NCI-H82 (cell line): ENCODE data around the gene DNAJC1.
"Not testable (repeated sequence)": the region's sequence is repeated elsewhere in the genome, so short reads cannot be mapped to it uniquely, and the experiment has no call there.

Experiments used
- DNase-seq: peaks from one replicate; lab custom pipeline; 2025; lab: John Stamatoyannopoulos, UW

The DNAJC1 gene

DNA sequence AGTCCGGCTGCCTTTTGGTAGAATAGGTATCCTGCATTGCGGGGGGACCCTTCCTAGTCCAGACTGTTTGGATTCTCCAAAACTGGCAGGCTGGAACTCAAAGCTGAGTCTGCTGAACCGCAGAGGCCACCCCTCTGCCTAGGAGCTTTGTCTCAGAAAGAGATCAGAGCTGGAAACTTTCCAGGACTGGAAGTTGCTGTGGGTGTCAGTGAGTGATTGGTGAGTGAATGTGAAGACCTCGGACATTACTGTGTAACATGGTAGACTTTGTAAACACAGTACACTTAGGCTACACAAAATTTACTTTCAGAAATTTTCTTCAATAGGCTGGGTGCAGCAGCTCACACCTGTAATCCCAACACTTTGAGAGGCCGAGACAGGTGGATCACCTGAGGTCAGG is 103.8 kb downstream of the DNAJC1 start:
- DNase-seq: no peak

DNA sequence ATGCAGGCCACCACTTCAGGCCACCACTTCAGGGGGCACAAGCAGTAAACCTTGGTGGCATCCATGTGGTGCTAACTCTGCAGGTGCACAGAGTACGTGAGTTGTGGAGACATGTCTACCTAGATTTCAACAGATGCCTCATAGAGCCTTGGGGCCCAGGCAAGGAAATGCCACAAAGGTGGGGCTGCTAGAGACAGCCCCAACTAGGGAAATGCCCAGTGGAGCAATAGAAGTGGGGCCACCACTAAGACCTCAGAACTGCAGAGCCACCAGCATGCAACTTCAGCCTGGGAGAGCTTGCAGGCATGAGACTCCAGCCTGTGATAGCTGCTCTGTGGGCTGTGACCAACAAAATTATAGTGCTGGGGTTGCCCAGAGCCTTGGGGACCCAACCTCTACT is 107.6 kb downstream of the DNAJC1 start:
- no peak for DNase-seq

DNA sequence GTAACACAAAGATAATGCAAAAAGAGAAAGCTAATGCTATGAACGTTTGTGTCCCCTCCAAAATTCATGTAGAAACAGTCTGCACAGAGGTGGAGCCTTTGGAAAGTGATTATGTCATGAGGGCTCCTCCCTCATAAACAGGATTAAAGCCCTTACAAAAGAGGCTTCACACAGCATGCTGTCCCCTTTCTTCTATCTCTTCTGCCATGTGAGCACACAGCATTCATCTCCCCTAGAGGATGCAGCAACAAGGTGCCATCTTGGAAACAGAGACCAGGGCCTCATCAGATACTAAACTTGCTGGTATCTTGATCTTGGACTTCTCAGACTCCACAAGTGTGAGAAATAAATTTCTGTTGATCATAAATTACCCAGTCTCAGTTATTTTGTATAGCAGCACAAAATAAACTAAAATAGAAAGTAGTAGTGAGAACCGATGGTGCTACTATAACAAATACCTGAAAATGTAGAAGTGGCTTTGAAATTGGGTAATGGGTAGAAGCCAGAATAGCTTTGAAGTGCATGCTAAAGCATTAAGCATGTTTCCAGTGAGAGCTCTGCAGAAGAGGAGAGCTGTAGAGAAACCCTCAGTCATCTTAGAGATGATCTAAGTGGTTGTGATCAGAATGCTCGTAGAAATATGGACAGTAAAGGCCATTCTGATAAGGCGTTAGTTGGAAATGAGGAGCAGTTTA is 108.7 kb downstream of the DNAJC1 start:
- DNase-seq: peak; percentile 24

DNA sequence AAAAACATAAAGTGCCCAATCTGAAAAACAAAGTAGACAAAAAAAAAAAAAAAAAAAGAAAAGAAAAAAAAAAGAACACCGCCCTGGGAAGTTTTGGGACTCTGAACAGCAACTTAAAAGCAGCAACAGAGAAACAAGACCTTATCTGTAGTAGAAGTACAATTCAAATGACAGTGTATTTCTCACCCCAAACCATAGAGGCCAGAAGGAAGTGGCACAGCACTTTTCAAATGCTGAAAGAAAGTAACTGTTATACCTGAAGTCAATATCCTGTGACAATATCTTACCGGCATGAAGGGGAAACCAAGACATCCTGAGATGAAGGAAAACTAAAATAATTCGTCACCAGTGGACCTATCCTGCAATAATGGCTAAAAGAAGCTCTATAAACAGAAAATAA is 112.1 kb downstream of the DNAJC1 start:
- DNase-seq: no peak

DNA sequence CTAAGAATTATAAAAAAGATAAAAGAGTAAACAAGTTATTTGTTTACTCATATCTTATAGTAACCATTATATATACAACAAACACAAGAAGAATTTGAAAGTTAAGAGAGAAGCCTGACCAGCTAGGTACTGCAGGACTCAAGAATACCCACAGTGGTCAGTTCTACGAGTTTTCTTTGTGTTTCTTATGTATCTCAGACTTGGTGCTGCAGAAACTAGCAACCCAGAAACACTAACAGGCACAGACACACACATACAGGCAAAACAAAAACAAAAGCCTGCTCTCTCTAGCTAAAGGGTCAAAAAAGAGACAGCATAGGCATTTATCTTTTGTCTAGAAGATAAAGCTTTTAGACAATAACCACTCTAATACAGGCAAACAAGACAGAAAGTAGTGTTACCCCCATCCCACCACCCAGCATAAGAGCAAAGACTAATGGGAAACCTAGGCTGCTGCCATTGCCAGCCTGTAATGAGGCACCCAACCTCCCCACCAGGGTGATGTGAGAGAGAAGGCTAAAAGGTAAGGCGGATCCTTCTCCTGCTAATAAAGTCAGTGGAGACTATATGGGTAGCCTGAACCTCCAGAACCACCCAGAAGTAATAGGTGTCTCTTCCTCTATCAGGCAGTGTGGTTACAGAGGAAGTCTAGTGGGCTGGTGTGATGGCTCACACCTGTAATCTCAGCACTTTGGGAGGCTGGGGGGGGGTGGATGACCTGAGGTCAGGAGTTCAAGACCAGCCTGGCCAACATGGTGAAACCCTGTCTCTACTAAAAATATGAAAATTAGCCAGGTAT is 113.9 kb downstream of the DNAJC1 start:
- no peak for DNase-seq

DNA sequence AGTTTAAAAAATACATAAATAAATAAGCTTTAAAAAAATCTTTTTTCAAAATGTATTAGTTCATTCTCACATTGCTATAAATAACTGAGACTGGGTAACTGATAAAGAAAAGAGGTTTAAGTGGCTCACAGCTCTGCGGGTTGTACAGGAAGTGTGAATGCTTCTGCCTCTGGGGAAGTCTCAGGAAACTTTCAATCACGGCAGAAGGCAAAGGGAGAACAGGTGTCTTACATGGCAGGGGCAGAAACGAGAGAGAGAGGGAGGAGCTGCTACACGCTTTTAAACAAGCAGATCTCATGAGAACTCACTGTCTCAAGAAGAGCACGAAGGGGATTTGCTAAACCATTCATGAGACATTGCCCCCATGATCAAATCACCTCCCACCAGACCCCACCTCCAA is 114.6 kb downstream of the DNAJC1 start:
- DNase-seq: no peak

DNA sequence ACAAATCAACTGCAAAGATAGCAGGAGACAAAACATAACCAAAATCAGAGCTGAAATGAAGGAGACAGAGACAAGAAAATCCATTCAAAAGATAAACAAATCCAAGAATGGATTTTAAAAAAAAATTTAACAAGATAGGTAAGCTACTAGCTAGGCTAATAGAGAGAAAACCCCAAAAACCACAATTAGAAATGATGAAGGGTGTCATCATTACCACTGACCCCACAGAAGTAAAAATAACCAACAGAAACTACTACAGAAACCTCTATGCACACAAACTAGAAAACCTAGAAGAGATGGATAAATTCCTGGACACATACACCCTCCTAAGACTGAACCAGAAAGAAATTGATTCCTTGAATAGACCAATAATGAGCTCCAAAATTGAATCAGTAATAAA is 117.6 kb downstream of the DNAJC1 start:
- DNase-seq: no peak

DNA sequence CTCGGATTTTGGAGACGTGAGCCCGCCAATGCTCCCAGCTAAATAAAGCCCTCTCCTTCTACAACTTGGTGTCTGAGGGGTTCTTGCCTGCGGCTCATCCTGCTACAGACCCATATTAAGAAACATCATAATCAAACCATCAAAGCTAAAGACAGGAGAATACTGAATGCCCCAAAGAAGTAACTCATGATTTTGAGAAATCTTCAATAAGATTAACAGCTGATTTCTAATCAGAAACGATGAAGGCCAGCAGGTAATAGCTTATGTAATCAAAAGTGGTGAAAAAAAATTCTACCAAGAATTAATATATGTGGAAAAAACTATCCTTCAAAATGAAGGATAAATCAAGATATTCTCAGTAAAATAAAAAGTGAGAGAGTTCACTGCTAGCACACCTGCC is 130.3 kb downstream of the DNAJC1 start:
- no peak for DNase-seq

DNA sequence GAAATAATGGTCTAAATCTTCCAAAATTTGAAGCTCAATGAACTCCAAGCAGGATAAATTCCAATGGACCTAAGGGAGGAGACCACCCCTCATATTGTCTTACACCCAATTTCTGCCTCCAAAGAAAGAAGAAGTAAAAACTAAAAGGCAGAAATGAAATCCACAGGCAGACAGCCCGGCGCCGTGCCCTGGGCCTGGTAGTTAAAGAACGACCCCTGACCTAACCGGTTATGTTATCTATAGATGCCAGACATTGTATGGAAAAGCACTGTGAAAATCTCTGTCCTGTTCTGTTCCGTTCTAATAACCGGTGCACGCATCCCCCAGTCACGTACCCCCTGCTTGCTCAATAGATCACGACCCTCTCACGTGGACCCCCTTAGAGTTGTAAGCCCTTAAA is 130.8 kb downstream of the DNAJC1 start:
- not testable (repeated sequence) for DNase-seq

DNA sequence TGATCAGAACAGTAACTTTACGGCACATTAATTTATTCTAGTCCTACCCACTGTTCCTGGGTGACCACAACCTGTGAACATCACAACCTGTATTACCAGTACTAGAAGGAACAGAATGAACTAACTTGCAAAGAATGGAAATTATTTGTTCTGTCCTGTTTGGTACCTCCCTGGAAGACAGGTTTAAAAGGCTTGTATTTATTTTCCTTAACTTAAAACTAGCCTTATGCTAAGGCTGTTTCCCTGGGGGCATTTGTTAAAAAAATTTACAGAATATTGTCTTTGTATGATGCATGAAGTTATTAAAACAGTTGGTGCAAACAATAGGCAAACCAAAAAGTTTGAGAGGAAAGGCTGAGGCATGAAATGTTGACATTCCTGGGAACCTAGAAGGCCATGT is 132.7 kb downstream of the DNAJC1 start:
- DNase-seq: no peak

DNA sequence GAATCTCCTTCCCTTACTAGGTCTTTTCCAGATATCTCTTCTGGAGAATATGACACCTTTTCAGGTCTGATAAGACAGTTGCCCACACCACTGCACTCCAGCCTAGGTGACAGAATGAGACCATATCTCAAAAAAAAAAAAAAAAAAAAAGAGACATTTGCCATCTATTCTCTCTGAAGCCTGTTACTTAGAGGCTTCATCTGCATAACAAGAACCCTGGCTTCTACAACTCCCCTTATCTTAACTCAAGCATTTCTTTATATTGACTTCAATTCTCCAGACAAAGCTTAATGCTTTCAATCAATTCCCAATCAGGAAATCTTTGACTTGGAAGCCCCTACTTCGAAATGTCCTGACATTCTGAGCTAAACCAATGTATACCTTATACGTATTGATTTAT is 134.4 kb downstream of the DNAJC1 start:
- not testable (repeated sequence) for DNase-seq

DNA sequence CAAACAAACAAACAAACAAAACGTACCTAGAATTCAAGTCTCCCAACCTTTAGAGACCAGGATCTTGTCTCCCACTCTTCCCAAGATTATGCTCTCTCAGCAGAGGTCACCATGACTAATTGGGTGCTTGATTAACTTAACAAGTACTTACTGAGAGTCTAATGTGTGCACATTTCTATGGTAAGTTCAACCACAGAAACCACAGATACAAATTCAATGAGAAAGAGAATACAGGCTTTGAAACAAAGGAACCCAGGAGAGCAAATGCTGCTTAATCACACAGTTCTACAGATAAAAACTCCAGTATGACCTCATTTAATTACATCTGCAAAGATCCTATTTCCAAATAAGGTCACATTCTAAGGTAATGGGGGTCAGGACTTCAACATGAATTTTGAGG is 142.8 kb downstream of the DNAJC1 start:
- DNase-seq: no peak

DNA sequence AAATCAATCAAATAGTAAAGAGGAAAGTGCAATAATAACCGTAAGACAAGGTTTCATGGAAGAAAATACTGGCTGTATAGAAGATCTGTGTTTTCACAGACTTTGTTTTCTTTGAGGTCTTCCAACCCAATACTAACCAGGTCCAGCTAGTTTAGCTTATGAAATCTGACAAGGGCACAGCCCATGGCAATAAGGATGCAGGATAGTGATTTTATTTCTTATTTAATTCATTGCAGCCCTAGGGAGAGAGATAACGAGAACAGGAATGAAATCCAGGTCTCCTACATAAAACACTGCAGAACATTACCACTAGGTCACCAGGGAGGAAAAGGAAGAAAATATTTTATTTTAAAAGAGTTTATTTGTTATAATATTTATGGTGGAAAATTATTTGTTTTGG is 145.1 kb downstream of the DNAJC1 start:
- no peak for DNase-seq

DNA sequence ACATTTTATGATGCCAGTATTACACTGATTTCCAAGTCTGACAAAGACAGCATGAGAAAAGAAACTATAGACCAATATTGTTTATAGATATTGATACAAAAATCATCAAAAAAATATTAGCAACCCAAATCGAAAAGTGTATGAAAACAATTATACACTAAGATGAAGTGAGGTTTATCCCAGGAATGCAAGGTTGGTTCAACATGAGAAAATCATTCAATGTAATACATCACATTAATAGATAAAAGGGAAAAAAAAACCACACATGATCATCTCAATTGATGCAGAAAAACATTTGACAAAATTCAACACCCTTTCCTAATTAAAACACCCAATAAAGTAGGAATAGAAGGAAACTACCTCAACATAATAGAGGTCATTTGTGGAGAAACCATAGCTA is 153.9 kb downstream of the DNAJC1 start:
- no peak for DNase-seq

DNA sequence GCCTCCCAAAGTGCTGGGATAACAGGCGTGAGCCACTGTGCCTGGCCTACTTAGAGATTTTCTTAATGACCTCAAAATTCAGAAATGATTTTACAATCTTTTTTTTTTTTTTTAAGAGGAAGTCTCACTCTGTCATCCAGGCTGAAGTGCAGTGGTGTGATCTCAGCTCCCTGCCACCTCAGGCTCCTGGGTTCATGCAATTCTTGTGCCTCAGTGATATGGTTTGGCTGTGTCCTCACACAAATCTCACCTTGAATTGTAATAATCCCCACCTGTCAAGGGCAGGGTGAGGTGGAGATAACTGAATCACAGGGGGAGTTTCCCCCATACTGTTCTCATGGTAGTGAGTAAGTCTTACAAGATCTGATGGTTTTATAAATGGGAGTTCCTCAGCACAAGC is 159.9 kb downstream of the DNAJC1 start:
- DNase-seq: no peak

DNA sequence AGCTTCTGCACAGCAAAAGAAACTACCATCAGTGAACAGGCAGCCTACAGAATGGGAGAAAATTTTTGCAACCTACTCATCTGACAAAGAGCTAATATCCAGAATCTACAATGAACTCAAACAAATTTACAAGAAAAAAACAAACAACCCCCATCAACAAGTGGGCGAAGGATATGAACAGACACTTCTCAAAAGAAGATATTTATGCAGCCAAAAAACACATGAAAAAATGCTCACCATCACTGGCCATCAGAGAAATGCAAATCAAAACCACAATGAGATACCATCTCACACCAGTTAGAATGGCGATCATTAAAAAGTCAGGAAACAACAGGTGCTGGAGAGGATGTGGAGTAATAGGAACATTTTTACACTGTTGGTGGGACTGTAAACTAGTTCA is 162.3 kb downstream of the DNAJC1 start:
- not testable (repeated sequence) for DNase-seq

DNA sequence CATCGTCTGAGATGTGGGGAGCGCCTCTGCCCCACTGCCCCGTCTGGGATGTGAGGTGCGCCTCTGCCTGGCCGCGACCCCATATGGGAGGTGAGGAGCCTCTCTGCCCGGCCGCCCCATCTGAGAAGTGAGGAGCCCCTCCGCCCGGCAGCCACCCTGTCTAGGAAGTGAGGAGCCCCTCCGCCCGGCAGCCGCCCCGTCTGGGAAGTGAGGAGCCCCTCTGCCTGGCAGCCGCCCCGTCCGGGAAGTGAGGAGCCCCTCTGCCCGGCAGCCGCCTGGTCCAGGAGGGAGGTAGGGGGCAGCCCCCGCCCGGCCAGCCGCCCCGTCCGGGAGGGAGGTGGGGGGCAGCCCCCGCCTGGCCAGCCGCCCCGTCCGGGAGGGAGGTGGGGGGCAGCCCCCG is 166.0 kb downstream of the DNAJC1 start:
- not testable (repeated sequence) for DNase-seq

DNA sequence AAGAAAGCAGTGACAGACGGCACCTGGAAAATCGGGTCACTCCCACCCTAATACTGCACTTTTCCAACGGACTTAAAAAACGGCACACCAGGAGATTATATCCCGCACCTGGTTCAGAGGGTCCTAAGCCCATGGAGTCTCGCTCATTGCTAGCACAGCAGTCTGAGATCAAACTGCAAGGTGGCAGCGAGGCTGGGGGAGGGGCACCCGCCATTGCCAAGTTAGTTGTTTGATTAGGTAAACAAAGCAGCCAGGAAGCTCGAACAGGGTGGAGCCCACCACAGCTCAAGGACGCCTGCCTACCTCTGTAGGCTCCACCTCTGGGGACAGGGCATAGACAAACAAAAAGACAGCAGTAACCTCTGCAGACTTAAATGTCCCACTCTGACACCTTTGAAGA is 169.0 kb downstream of the DNAJC1 start:
- DNase-seq: not testable (repeated sequence)

DNA sequence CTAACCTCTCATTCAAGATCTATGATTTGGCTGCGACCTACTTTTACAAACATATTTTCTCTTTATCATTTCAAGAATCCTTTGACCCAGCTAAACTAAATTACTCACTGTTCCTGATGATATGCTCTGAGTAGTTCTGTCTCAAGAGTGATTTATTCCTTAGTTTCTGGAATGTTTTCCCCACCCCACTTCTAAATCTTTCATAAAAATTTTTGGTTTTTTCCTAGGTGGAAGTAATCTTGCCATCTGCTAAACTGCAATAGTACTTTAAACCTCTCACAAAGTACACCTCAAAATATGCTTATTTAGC is 170.8 kb downstream of the DNAJC1 start:
- DNase-seq: no peak

DNA sequence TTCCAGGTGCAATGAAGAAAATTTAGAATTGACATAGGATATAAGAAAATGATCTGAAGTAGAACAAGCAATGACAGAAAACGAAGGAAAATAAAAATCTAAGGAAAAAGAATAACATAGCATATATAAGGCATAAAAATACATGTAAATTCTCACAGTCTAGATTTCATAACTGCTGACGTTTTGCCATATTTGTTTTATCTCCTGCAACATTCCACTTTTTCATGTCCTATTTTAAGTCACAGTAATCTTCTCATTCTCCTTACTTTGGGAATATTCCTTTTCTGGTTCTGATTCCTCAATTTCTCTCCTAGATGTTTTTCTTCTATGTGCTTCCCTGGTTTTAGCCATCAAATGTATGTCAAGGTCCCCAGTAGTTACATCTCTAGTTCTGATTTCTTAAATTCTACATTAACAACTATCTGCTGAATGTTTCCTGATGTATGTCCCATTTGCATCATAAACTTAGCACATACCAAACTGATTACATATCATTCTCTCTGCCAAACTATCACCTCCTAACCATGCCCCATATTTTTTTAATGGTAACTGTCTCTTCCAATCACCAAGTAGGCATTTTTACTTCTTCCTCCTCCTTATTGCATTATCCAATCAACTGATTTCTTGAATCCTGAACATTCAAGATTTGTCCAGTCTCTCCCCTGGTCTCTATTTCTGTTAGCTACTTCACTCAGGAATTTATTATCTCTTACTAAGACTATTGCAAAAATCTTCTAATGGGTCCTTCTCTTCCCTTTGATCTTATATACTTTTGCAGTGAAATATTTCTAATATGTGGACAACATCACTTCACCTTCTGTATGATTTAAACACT is 171.3 kb downstream of the DNAJC1 start:
- DNase-seq: no peak

DNA sequence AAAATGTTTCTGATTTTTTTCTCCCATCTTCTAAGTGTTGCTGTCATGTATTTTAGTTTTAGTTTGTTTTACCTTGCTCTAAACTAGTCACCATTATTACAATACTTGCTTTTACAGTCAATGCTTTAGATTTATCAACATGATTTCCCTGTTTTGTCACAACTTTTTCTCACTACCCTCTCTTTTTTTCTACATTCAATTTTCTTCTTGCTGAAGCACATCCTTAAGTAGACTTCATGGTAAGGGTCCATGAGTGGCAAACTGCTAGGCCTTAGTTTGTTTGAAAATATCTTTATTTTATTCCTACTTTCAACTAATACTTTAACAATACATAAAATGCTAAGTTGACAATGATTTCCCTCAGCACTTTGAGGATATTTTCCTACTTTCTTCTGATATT is 173.5 kb downstream of the DNAJC1 start:
- DNase-seq: no peak

DNA sequence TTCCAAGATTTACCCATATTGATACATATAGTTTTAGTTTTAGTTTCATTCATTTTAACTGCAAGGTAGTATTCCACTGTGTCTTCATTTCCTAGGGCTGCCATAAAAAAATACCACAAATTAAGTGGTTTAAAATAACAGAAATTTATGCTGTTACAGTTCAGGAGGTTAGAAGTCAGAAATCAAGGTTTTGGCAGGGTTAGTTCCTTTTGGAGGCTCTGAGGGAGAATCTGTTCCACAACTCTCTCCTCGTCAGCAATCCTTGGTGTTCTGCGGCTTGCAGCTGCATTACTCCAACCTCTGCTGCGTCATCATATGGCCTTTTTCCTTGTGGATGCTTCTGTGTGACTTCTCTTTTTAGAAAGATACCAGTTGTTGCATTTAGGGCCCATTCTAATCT is 176.2 kb downstream of the DNAJC1 start:
- no peak for DNase-seq

DNA sequence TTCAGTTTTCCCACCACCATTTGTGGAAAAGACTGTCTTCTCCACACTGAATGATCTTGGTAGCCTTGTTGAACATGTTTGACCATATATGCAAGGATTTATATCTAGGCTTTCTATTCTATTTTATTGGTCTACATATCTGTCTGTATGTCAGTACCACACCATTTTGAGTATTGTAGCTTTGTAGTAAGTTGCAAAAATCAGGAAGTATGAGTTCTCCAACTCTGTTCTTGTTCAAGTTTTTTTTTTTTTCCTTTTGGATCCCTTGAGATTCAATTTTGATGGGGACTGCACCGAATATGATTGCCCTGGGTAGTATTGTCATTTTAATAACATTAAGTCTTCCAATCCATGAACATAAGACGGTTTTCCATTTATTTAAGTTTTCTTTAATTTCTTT is 176.8 kb downstream of the DNAJC1 start:
- no peak for DNase-seq
